GM13976 (cell line): ENCODE data around the gene MEGF11.

Experiments used
- DNase-seq: peaks from one replicate; pipeline ENCODE4 v3.0.0; 2012; ENCODE audit warnings: low spot score
- CTCF ChIP-seq: IDR thresholded peaks from 2 replicates; pipeline ENCODE4 v1.5.1; 2012; ENCODE audit warnings: borderline replicate concordance, mild to moderate bottlenecking; ENCODE audit not compliant: insufficient read depth; ENCODE audit errors: extremely low read depth, missing control alignments, control extremely low read depth
- in situ Hi-C: fragments of 300-500 bp; cut with MboI; formaldehyde crosslinking; loops from one replicate; pipeline ENCODE4 v1.12.0; 2022; ENCODE audit warnings: low sequenced_read_pairs, mixed read lengths, inconsistent platforms; ENCODE audit not compliant: unreplicated experiment

The MEGF11 gene

GRCh38 chr15:66016199-66016598 is 237.4 kb downstream of the MEGF11 start:
- DNase-seq: no peak
- in situ Hi-C loops: no loop called here
- no peak for TF ChIP-seq CTCF

- no peak for DNase-seq
- in situ Hi-C loops: no loop called here
- TF ChIP-seq CTCF: no peak
Observed at GRCh38 chr15:66014635-66015182, 238.8 kb downstream of the MEGF11 start.

GRCh38 chr15:66014022-66014421 is 239.5 kb downstream of the MEGF11 start:
- TF ChIP-seq CTCF: no peak
- no peak for DNase-seq
- in situ Hi-C loops: no loop called here

GRCh38 chr15:66008940-66009562 is 244.5 kb downstream of the MEGF11 start:
- in situ Hi-C loops: no loop called here
- TF ChIP-seq CTCF: no peak
- DNase-seq: no peak

- DNase-seq: no peak
- in situ Hi-C loops: no loop called here
- TF ChIP-seq CTCF: no peak
Observed at GRCh38 chr15:66007663-66008262, 245.8 kb downstream of the MEGF11 start.

GRCh38 chr15:66006986-66007385 is 246.6 kb downstream of the MEGF11 start:
- TF ChIP-seq CTCF: no peak
- DNase-seq: no peak
- in situ Hi-C loops: no loop called here
